ENCODE results near the gene FA2H. TPM values are rescaled to one million over a fixed set of nuclear protein-coding genes. Genes with fewer than 3 reads are reported as not detected.
A peak's percentile ranks its signal among the peaks of the same experiment; 100 is the strongest.

Gene FA2H
- total and polyA plus RNA-seq, 2 of the 13 experiments (the other 11 are each of a cell fraction or from before 2014, with no cell fraction given), result 0.20 TPM; not detected in 1

DNA sequence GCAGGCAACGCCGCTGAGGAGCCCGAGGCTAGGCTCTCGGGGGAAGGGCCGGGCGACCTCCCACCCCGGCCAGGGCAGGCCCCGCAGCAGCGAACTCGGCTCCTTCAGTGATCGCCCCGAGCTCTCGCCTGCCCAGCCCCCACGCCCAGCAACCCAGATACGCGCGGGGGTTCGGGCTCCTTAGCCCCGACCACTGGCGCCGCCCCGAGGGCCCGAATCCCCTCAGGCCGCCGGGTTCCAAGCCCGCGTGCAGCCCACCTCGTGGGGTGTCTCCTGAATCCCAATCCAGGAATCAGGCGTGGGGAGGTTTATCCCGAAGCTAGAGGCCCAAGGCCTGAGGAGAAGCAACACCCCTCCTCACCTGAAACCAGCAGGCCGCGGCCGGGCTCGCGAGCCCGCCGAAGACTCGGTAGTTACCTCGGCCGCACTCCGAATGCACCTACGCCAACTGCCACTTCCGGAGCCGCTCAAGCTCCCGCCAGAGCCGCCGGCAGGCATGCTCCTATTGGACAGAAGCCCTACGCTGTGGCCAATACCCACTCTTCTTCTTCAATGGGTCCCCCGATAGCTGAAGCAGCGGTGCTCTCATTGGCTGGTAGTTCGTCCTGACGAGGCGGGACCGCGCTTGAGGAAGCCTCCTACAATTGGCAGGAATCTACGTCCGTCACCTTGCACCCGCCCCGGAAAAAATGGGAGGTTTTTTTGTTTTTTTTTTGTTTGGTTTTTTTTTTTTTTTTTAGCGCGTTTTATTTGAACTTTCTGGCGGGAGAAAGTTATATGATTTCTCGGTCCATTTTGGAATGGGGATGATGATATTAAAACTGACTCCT is 108.0 kb downstream of the FA2H start, which contains the start of gene RFWD3 (continued):
- TF ChIP-seq, protein P1, sequence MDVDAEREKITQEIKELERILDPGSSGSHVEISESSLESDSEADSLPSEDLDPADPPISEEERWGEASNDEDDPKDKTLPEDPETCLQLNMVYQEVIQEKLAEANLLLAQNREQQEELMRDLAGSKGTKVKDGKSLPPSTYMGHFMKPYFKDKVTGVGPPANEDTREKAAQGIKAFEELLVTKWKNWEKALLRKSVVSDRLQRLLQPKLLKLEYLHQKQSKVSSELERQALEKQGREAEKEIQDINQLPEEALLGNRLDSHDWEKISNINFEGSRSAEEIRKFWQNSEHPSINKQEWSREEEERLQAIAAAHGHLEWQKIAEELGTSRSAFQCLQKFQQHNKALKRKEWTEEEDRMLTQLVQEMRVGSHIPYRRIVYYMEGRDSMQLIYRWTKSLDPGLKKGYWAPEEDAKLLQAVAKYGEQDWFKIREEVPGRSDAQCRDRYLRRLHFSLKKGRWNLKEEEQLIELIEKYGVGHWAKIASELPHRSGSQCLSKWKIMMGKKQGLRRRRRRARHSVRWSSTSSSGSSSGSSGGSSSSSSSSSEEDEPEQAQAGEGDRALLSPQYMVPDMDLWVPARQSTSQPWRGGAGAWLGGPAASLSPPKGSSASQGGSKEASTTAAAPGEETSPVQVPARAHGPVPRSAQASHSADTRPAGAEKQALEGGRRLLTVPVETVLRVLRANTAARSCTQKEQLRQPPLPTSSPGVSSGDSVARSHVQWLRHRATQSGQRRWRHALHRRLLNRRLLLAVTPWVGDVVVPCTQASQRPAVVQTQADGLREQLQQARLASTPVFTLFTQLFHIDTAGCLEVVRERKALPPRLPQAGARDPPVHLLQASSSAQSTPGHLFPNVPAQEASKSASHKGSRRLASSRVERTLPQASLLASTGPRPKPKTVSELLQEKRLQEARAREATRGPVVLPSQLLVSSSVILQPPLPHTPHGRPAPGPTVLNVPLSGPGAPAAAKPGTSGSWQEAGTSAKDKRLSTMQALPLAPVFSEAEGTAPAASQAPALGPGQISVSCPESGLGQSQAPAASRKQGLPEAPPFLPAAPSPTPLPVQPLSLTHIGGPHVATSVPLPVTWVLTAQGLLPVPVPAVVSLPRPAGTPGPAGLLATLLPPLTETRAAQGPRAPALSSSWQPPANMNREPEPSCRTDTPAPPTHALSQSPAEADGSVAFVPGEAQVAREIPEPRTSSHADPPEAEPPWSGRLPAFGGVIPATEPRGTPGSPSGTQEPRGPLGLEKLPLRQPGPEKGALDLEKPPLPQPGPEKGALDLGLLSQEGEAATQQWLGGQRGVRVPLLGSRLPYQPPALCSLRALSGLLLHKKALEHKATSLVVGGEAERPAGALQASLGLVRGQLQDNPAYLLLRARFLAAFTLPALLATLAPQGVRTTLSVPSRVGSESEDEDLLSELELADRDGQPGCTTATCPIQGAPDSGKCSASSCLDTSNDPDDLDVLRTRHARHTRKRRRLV (CRISPR knock-in tag; IDR thresholded peaks at IDR 0.05), result peak; percentile 79
- TF ChIP-seq ZMYM2 (CRISPR knock-in tag; IDR thresholded peaks at IDR 0.05), result 0 out of 2 replicates have a peak, but pooled peaks have one; percentile 28
- TF ChIP-seq SP4 (CRISPR knock-in tag; IDR thresholded peaks at IDR 0.05), result peak; percentile 75
- TF ChIP-seq ETV5 (CRISPR knock-in tag; IDR thresholded peaks at IDR 0.05; ENCODE audit: borderline replicate concordance), result peak; percentile 87
- peak; percentile 94; the same call in 1 of the 2 replicates for TF ChIP-seq ZNF776 (CRISPR knock-in tag; IDR thresholded peaks at IDR 0.05)
- no peak for TF ChIP-seq KDM3A (CRISPR knock-in tag; IDR thresholded peaks at IDR 0.05; ENCODE audit: low read depth)
- TF ChIP-seq ZNF292 (CRISPR knock-in tag; IDR thresholded peaks at IDR 0.05; ENCODE audit: borderline replicate concordance, low read depth), result 0 out of 2 replicates have a peak, but pooled peaks have one; percentile 37
- TF ChIP-seq ZNF569 (CRISPR knock-in tag; IDR thresholded peaks at IDR 0.05; ENCODE audit: borderline replicate concordance), result peak; percentile 84; the same call in 1 of the 2 replicates
- TF ChIP-seq, protein P2, sequence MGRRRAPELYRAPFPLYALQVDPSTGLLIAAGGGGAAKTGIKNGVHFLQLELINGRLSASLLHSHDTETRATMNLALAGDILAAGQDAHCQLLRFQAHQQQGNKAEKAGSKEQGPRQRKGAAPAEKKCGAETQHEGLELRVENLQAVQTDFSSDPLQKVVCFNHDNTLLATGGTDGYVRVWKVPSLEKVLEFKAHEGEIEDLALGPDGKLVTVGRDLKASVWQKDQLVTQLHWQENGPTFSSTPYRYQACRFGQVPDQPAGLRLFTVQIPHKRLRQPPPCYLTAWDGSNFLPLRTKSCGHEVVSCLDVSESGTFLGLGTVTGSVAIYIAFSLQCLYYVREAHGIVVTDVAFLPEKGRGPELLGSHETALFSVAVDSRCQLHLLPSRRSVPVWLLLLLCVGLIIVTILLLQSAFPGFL (CRISPR knock-in tag; IDR thresholded peaks at IDR 0.05), result 0 out of 2 replicates have a peak, but pooled peaks have one; percentile 56
- TF ChIP-seq, protein P3, sequence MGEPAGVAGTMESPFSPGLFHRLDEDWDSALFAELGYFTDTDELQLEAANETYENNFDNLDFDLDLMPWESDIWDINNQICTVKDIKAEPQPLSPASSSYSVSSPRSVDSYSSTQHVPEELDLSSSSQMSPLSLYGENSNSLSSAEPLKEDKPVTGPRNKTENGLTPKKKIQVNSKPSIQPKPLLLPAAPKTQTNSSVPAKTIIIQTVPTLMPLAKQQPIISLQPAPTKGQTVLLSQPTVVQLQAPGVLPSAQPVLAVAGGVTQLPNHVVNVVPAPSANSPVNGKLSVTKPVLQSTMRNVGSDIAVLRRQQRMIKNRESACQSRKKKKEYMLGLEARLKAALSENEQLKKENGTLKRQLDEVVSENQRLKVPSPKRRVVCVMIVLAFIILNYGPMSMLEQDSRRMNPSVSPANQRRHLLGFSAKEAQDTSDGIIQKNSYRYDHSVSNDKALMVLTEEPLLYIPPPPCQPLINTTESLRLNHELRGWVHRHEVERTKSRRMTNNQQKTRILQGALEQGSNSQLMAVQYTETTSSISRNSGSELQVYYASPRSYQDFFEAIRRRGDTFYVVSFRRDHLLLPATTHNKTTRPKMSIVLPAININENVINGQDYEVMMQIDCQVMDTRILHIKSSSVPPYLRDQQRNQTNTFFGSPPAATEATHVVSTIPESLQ (CRISPR knock-in tag; conservative IDR thresholded peaks at IDR 0.05), result peak; percentile 50; the same call in 1 of the 2 replicates
- TF ChIP-seq ZNF44 (CRISPR knock-in tag; IDR thresholded peaks at IDR 0.05), result peak; percentile 89; the same call in 1 of the 2 replicates
- TF ChIP-seq, protein P4, sequence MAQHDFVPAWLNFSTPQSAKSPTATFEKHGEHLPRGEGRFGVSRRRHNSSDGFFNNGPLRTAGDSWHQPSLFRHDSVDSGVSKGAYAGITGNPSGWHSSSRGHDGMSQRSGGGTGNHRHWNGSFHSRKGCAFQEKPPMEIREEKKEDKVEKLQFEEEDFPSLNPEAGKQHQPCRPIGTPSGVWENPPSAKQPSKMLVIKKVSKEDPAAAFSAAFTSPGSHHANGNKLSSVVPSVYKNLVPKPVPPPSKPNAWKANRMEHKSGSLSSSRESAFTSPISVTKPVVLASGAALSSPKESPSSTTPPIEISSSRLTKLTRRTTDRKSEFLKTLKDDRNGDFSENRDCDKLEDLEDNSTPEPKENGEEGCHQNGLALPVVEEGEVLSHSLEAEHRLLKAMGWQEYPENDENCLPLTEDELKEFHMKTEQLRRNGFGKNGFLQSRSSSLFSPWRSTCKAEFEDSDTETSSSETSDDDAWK (CRISPR knock-in tag; IDR thresholded peaks at IDR 0.05), result no peak
- TF ChIP-seq NFYB (CRISPR knock-in tag; IDR thresholded peaks at IDR 0.05), result peak; percentile 97
- peak; percentile 61; the same call in 1 of the 2 replicates for TF ChIP-seq ZIK1 (CRISPR knock-in tag; IDR thresholded peaks at IDR 0.05; ENCODE audit: borderline replicate concordance, low read depth)
- peak; percentile 25 for TF ChIP-seq TEAD3 (CRISPR knock-in tag; optimal IDR thresholded peaks at IDR 0.05; ENCODE audit: borderline replicate concordance)
- TF ChIP-seq MATR3 (CRISPR knock-in tag; IDR thresholded peaks at IDR 0.05), result no peak
